ENCODE data around the gene ORC3. TPM values are rescaled to one million over a fixed set of nuclear protein-coding genes. Genes with fewer than 3 reads are reported as not detected.

The ORC3 gene
- total RNA-seq, 1 experiment from 2014 or later = 33.8 TPM

DNA sequence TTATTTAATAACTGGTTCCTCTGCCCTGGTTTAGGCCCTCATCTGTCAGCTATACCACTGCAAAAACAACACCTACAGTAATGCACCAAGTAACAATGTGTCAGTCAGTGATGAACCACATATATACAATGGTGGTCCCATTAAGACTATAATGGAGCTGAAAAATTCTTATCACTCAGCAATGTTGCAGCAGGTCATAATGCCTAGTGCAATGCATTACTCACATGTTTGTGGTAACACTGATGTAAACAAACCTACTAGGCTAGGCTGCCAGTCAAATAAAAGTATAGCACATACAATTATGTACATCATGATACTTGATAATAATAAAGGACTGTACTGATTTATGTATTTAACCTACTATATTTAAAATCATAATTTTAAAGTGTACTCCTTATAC lies 31.5 kb upstream of the ORC3 start:
- POLR2A ChIA-PET = no interaction called here
- CTCF ChIA-PET = interaction anchor here (0.6 kb wide), 1 partner anchor 1313 kb away, joined by 9 read pairs; no protein-coding TSS in a partner anchor
- Mint-ChIP-seq H3K27ac (ENCODE audit: unreplicated experiment) (no peak overlapping the region), H3K4me1 (ENCODE audit: low read depth, unreplicated experiment) (no peaks in the 10 kb centered on the region), H3K36me3 (ENCODE audit: insufficient read depth, unreplicated experiment) (peaks cover 53% of the 10 kb centered on the region), H3K4me3 (ENCODE audit: unreplicated experiment) (no peak overlapping the region), H3K9me3 (ENCODE audit: unreplicated experiment) (no peaks in the 10 kb centered on the region), H3K27me3 (ENCODE audit: insufficient read depth, unreplicated experiment) (no peaks in the 10 kb centered on the region)
- TF ChIP-seq, protein P1, sequence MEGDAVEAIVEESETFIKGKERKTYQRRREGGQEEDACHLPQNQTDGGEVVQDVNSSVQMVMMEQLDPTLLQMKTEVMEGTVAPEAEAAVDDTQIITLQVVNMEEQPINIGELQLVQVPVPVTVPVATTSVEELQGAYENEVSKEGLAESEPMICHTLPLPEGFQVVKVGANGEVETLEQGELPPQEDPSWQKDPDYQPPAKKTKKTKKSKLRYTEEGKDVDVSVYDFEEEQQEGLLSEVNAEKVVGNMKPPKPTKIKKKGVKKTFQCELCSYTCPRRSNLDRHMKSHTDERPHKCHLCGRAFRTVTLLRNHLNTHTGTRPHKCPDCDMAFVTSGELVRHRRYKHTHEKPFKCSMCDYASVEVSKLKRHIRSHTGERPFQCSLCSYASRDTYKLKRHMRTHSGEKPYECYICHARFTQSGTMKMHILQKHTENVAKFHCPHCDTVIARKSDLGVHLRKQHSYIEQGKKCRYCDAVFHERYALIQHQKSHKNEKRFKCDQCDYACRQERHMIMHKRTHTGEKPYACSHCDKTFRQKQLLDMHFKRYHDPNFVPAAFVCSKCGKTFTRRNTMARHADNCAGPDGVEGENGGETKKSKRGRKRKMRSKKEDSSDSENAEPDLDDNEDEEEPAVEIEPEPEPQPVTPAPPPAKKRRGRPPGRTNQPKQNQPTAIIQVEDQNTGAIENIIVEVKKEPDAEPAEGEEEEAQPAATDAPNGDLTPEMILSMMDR (IDR thresholded peaks at IDR 0.05; ENCODE audit: insufficient read depth in 1 of 2, low read depth in 1 of 2, low read length in 1 of 2, severe bottlenecking in 1 of 2, unreplicated experiment in 1 of 2) = no peak
- H3K4me1 ChIP-seq = no peaks in the 10 kb centered on the region
- intact Hi-C loops (cut with micrococcal nuclease; ENCODE audit: unreplicated experiment) = no loop called here
- peaks cover 1% of the 10 kb centered on the region for H3K36me3 ChIP-seq (ENCODE audit: control insufficient read depth, insufficient read depth, low read length)
- no TSS peak for BruUV-seq (replicated peaks)
- no peak for DNase-seq
- H3K27me3 ChIP-seq (replicated peaks; ENCODE audit: control insufficient read depth, insufficient read depth, low read length) = no peaks in the 10 kb centered on the region
- no peak overlapping the region for H3K4me3 ChIP-seq (ENCODE audit: low read depth, low read length)
- H3K9me3 ChIP-seq = no peaks in the 10 kb centered on the region

DNA sequence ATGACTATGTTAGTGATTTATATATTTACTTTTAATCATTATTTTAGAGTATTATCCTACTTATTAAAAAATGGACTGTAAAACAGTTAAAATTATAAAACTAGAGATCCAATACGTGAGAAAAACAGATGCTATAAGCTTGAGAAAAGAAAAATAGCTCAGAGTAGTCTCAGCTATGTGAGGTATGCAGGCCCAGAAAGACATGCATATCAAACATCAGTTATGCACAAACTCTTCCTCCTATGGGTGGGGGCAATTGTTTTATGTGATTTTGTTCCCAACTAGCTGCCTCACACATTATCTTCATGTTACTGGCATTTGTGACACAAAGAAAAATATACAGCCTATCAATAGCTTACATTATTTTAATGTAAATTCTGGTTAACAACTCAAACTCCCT lies 28.9 kb upstream of the ORC3 start:
- Mint-ChIP-seq H3K4me1 (ENCODE audit: low read depth, unreplicated experiment) (no peaks in the 10 kb centered on the region), H3K36me3 (ENCODE audit: insufficient read depth, unreplicated experiment) (peaks cover 53% of the 10 kb centered on the region), H3K27me3 (ENCODE audit: insufficient read depth, unreplicated experiment) (no peaks in the 10 kb centered on the region), H3K4me3 (ENCODE audit: unreplicated experiment) (no peak overlapping the region), H3K27ac (ENCODE audit: unreplicated experiment) (no peak overlapping the region), H3K9me3 (ENCODE audit: unreplicated experiment) (no peaks in the 10 kb centered on the region)
- TF ChIP-seq, protein P1 (IDR thresholded peaks at IDR 0.05; ENCODE audit: insufficient read depth in 1 of 2, low read depth in 1 of 2, low read length in 1 of 2, severe bottlenecking in 1 of 2, unreplicated experiment in 1 of 2) = no peak
- Histone ChIP-seq H3K27me3 (replicated peaks; ENCODE audit: control insufficient read depth, insufficient read depth, low read length) (no peaks in the 10 kb centered on the region), H3K36me3 (ENCODE audit: control insufficient read depth, insufficient read depth, low read length) (peaks cover 1% of the 10 kb centered on the region), H3K4me1 (no peaks in the 10 kb centered on the region), H3K9me3 (no peaks in the 10 kb centered on the region), H3K4me3 (ENCODE audit: low read depth, low read length) (no peak overlapping the region)
- no TSS peak for BruUV-seq (replicated peaks)
- intact Hi-C loops (cut with micrococcal nuclease; ENCODE audit: unreplicated experiment) = no loop called here
- ChIA-PET POLR2A (no interaction called here), CTCF (no interaction called here)
- DNase-seq = no peak

DNA sequence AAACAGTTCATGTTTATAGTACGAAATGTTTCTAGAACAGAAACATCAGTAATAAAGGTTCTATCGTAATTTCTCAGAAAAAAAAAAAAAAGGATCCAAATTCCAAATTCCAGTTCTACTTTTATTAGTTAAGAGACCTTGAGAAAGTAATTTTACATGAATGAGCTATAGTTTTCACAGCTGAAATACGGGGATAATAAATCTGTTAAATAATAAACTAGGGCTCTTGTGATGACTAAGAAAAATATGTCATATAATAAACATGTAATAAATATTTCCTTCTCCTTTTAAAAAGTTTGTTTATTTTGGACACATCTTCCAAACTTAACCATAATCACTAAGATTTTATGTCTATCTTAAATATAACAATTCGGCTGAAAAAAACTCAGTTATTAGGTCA lies 17.9 kb upstream of the ORC3 start:
- Histone ChIP-seq H3K27me3 (replicated peaks; ENCODE audit: control insufficient read depth, insufficient read depth, low read length) (no peaks in the 10 kb centered on the region), H3K4me3 (ENCODE audit: low read depth, low read length) (no peak overlapping the region), H3K36me3 (ENCODE audit: control insufficient read depth, insufficient read depth, low read length) (no peaks in the 10 kb centered on the region), H3K9me3 (no peaks in the 10 kb centered on the region), H3K4me1 (peaks cover 20% of the 10 kb centered on the region)
- TF ChIP-seq, protein P1 (IDR thresholded peaks at IDR 0.05; ENCODE audit: insufficient read depth in 1 of 2, low read depth in 1 of 2, low read length in 1 of 2, severe bottlenecking in 1 of 2, unreplicated experiment in 1 of 2) = no peak
- intact Hi-C loops (cut with micrococcal nuclease; ENCODE audit: unreplicated experiment) = no loop called here
- BruUV-seq (replicated peaks) = no TSS peak
- H3K36me3 Mint-ChIP-seq (ENCODE audit: insufficient read depth, unreplicated experiment) = peaks cover 17% of the 10 kb centered on the region
- no peaks in the 10 kb centered on the region for H3K9me3 Mint-ChIP-seq (ENCODE audit: unreplicated experiment)
- no peak overlapping the region for H3K27ac Mint-ChIP-seq (ENCODE audit: unreplicated experiment)
- no peak overlapping the region for H3K4me3 Mint-ChIP-seq (ENCODE audit: unreplicated experiment)
- no peaks in the 10 kb centered on the region for H3K27me3 Mint-ChIP-seq (ENCODE audit: insufficient read depth, unreplicated experiment)
- DNase-seq = no peak
- peaks cover 29% of the 10 kb centered on the region for H3K4me1 Mint-ChIP-seq (ENCODE audit: low read depth, unreplicated experiment)
- CTCF ChIA-PET = no interaction called here
- POLR2A ChIA-PET = interaction anchor here (0.8 kb wide), 1 partner anchor 18 kb away, joined by 3 read pairs; the partner anchor contains the start of genes ORC3 and RARS2

All from Caco-2 (cell line).